GM19025 (cell line): Measurements from ENCODE around the gene EFCAB11.

Experiments
- ATAC-seq: cut with Tn5 transposase; IDR thresholded peaks from one replicate; pipeline ENCODE4 v1.9.1; 2021; ENCODE audit warnings: mild to moderate bottlenecking, low read depth, moderate library complexity; ENCODE audit not compliant: unreplicated experiment

The EFCAB11 gene

DNA sequence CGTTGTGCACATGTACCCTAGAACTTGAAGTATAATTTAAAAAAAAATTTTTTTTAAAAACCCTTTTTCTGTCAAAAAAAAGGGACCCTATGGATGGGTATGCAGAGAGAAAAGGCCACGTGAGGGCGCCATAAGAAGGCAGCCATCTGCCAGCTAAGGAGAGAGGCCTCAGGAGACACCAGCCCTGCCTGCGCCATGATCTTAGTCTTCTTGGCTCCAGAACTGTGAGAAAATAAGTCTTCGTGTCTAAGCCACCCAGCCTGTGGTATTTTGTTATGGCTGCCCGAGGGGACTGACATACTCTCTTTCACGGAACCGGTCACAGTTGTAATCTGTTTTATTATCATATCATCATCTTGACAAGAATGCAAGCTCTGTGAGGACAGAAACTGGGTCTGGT is 174.8 kb downstream of the EFCAB11 start:
- ATAC-seq = no peak

DNA sequence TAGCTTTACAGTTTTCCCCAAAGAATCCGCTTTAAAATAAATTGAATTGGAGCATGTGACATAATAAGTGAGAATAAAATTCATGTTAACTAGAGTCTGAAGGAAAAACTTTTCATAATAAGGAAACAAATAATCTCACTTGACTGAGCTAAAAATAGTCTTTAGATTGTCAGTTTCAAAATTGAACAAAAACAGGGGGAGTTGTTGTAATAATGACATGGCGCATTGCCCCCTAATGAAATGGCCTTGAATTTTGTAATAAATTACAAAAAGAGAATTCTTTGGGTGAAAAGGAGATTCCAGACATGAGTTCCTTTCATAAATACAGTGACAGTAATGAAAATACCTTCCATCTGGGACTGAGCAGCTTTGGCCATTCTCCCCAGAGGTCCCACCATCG is 178.6 kb downstream of the EFCAB11 start:
- ATAC-seq = no peak

DNA sequence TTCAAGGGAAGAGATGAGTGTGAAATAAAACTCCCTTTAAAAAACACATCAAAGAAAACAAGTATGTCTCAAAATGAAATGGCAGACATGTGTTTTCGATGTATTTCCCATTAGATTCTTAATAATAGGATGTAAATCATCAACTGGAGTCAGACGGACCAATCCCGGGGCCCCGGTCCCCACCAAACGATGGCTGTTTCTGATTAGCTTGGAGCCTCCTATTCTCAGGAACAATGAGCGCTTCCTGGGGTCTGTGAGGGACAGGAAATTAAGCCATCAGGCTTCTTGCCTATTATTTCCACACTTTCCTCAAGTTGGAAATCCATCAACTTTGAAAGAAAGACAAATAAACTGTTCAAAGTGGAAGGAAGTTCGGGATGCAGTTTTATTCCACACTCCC is 179.4 kb downstream of the EFCAB11 start:
- no peak for ATAC-seq

DNA sequence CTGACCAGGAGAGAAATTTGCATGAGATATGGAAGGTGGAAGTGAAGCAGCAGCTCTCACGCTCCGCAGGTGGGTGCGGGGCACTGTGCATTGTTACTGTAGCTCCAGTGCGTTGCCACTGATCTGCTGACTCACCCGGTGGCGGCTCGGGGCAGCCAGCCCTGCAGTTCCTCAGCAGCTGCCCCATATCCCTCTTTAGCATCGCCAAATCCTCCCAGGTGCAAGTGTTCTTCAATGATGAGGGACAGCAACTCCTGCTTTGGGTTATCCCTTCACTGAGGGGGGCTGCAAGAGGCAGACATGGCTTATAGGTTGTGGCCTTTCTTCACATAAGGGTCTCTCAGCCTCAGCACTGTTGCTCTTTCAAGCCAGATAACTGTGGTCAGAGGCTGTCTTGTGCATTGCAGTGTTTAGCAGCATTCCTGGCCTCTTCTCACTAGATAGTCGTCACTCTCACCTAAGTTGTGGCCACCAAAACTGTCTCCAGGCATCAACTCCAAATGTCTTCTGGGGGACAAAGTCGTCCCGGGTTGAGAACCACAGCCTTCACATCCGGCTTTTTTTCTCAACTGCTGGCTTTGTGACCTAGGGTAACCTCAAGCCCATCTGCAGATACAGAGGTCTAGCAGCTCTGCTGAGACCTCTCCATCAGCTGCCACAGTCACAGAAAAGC is 180.8 kb downstream of the EFCAB11 start:
- peak; percentile 69 for ATAC-seq

DNA sequence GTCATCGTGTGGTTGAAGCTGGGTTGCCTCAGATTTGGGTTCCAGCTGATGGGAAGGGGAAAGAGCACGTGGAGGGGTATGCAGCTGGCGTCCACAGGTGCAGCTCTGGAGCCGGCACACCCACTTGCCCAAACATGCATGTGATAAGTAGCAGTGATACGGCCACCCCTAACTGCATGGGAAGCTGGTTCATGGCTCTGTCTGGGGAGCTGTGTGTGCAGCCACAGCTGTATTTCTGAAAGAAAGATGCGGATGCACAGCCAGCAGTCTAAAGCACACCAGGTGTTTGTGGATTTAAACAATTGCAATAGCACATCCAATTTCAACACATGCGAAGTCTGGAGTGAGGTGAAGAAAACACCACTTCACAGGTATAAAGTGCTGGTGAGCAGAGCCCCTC is 181.4 kb downstream of the EFCAB11 start:
- peak; percentile 33 for ATAC-seq

DNA sequence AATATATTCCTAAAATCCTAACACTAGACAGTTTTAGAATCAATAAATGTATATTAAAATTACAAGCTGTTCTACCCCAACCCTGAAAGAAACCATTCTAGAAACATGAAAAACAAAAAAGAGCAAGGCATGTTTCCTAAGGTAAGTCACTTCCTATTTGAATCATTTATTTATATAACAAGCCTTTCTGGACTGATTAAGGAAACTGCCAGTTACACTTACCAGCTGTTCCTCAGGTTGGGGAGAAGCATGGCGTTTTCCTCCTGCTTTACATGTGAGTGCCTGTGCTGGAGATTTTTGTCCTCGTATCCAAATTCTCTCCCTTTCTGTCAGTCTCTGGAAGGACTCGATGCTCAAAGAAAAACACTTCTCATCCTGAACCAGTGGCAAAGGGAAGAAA is 183.3 kb downstream of the EFCAB11 start:
- ATAC-seq = no peak

DNA sequence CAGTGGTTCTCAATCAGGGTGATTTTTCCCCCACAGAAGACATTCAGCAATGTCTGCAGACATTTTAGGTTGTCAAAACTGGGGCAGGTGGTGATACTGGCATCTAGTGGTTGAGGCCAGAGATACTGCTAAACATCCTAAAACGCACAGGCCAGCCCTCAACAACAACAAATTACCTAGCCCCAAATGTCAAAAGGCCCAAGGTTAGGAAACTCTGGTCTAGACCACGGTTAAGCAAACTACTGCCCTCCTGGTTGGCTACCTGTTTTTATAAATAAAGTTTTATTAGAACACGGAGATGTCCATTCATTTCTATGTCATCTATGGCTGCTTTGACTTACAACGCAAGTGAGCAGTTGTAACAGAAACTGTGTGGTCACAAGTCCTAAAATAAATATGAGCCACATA is 186.7 kb downstream of the EFCAB11 start:
- peak; percentile 71 for ATAC-seq

DNA sequence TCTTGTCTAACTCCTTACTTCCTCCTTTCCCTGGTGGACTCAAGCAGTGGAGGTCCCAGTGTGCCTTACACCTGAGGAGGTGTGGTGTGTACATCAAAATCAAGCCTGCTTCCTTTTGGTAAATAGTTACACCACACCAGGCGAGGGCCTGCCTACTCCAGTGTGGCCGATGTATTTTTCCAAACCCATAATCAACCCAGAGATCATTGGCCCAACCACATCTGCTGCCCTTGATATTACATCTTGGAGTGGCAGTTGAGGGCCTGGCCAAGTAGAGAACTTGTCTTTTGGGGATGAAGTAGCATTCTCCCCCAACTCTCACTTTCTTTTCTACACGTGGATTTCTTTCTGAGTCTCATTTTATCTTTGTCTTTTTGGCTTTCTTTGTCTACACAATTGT is 187.4 kb downstream of the EFCAB11 start:
- ATAC-seq = no peak

DNA sequence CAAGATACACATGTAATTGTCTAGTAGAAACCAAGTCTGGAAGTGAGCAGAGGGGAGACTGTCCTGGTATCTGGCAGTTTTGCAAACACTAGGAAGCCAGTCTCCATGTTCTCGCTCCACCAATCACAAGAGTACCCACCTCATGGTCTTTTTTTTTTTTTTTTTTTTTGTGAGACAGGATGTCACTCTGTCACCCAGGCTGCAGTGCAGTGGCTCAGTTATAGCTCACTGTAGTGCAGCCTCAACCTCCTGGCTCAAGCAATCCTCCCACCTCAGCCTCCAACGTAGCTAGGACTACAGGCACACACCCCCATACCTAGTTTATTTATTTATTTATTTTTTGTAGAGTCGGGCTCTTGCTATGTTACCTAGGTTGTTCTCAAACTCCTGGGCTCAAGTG is 189.2 kb downstream of the EFCAB11 start:
- no peak for ATAC-seq

DNA sequence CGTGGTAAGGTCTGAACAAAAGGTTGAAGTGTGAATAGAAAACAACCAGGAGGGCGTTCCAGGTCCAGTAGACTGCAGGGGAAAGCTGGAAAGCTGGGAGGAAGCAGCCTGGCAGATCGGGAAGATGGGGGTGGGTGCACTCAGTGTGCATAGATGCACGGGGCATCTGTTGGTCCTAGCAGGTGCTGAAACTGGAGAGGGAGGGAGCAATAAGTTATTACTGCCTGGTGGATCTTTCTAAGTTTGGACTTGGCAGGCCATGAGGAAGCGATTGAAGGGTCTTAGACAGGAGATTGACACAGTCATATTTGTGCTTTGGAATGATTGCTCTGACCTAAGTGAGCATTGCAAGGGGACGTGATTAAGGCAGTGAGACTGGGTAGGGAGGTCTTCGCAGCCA is 194.4 kb downstream of the EFCAB11 start:
- ATAC-seq = no peak

DNA sequence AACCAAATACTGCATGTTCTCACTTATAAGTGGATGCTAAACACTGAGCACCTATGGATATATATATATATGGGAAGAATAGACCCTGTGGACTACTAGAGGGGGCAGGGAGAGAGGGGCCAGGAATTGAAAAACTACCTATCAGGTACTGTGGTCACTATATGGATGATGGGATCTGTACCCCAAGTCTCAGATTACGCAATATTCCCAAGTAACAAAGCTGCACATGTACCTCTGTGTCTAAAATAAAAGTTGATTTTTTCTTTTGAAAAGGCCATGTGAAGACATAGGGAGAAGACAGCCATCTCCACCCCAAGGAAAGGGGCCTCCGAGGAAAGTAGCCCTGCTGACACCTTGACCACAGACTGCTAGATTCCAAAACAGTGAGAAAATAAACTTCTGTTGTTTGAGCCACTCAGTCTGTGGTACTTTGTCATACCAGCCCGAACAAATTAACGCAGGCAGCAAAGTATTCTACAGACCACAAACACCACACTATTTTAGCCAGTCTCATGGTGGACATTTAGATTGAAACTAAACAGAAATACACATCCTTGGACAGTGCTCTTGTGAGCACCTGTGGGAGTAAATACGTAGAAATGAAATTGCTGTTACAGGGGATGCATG is 197.1 kb downstream of the EFCAB11 start:
- ATAC-seq = no peak

DNA sequence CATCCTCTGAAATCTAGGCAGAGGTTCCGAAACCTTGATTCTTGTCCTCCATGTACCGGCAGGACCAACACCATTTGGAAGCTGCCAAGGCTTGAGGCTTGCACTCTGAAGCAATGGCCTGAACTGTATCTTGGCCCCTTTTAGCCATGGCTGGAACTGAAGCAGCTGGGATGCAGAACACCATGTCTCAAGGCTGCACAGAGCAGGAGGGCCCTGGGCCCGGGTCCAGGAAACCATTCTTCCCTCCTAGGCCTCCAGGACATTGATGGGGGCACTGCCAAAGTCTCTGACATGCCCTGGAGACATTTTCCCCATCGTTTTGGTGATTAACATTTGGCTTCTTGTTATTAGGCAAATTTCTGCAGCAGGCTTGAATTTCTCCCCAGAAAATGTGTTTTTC is 198.7 kb downstream of the EFCAB11 start:
- ATAC-seq = no peak

DNA sequence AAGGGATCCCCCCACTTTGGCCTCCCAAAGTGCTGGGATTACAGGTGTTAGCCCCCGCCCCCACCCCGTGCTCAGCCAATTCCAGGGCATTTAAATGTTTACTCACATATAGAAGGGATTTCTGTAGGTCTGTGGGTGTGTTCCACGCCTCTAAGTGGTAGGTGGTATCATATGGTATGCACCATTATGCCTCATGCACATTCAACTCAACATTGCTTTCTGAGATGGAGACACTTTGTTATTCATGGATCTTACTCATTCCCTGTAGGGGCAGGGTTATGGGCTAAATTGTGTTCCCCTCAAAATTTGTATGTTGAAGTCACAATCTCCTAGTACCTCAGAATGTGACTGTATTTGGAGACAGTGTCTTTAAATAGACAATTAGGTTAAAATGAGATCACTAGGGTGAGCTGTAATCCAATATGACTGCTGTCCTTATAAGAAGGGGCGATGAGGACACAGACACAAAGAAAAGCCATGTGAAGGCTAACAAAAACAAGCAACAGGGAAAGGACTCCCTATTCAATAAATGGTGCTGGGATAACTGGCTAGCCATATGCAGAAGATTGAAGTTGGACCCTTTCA is 200.6 kb downstream of the EFCAB11 start:
- no peak for ATAC-seq

DNA sequence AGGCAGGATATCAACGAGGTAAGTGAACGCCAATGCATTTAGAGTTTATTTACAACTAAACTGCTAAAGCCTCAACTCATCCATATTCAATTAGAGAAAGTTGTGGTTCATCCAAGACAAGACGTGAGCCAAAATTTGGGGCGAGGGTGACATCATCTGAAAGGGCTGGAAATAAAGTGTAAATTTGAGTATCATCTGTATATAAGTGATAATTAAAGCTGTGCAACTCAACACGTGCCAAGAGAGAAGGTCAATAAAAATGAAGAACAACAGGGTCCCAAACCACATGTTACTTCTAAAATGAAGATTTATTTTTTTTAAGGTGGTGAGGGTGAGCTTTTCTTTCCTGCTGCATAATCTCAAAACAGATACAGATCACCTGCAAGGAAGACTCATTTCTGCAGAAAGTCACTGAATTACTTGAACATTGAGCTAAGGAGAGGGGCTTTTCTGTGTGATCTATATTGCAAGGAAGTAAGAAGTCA is 203.6 kb downstream of the EFCAB11 start:
- no peak for ATAC-seq

DNA sequence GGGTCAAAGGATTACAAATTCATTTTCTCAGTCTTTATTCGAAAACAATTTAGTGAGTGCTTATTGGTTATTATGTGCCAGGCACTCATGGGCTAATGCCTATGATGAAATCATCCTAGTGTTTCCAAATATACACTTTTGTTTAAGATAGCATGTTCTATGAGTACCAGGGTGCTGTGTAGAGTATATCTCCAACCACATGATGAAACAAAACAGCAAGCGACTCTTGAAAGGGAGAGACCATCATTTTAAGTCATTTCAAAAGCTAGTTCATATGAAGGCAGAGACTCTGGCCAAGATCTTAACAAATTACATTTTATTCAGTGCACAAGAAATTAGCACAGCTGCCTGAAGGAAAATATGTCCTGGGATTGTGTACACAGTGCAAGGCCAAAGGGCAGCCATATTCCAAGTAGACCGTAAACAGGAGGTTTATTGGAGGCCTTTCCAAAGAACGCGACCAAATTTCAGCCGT is 204.2 kb downstream of the EFCAB11 start:
- no peak for ATAC-seq

DNA sequence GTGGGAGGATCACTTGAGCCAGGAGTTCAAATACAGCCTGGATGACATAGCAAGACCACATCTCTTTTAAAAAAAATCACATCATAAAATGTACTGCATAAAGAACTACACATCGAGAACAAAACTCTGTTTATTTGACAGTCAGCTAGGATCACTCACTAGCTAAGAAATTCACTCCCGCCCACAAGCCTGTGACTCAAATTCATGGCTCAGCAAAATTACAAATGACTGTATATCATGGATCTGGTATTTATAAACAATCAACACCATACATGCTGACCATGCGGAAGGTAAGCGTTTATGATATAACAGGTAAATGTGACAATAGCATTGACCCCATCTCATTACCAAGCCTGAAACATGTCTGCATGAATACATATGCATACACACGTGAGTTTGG is 206.5 kb downstream of the EFCAB11 start:
- ATAC-seq = no peak

DNA sequence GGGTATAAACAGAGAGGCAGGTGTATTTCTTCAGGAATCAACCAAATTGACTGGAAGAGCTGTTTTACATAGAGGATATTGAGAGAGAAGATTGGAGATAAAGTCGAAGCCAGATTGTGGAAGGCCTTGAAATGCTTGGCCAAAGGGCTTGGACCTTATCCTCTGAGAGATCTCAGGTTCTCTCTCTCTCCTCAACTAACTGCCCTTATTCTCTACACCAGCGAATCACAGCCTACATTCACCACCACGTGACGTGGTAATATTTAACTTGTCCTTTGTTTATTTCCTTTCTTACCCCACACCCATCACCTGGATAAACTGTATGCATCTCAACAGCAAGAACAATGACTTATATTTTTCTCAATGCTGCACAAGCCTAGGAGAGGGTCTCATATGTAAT is 207.4 kb downstream of the EFCAB11 start:
- no peak for ATAC-seq

DNA sequence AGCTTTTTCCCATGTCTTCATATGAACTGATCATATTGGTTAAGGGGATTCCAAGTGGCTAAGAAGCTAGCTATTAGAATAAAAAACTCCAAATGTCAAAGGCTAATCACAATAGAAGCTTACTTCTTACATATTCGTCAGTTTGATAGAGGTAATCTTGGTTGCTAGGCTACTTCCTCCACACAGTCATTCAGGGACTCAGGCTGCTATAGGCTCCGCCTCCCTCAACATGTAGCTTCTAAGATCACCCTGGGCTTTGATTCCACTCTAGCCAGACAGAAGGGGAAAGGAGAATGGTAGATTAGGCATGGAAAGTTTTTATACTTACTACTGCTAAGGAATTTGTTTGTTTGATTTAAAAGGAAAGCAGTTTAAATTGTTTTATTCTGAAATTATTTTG is 207.9 kb downstream of the EFCAB11 start:
- ATAC-seq = no peak

DNA sequence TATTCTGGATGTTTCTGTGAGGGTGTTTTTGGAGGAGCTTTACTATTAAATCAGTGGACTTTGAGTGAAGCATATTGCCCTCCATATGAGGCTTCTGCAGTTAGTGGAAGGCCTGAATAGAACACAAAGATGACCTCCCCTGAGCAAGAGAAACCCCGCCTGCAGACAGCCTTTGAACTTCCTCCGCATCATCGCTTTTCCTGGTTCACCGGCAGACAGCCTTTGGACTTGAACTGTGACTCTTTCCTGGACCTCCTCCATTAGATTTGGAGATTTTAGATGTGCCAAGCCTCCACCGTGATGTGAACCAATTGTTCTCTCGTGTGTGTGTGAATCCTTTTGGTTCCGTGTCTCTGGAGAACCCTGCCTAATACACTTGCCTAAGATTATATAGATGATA is 208.4 kb downstream of the EFCAB11 start:
- no peak for ATAC-seq
